Fibroblast of pulmonary artery (primary cell): ENCODE data around the gene KIAA1217.

Experiments used
- DNase-seq: peaks from one replicate; pipeline ENCODE4 v3.0.0-alpha.2; 2010; ENCODE audit warnings: low read depth
- H3K4me3 ChIP-seq: replicated peaks from 2 replicates; pipeline ENCODE4 v1.5.1; 2011; ENCODE audit warnings: low read depth, mild to moderate bottlenecking, control low read depth, low read length, moderate library complexity
- TF ChIP-seq, protein P1 (sequence below): IDR thresholded peaks from 2 replicates; pipeline ENCODE4 v1.5.1; 2011; ENCODE audit warnings: mild to moderate bottlenecking, control low read depth, low read length, inconsistent platforms; ENCODE audit errors: missing control alignments

Gene KIAA1217

DNA sequence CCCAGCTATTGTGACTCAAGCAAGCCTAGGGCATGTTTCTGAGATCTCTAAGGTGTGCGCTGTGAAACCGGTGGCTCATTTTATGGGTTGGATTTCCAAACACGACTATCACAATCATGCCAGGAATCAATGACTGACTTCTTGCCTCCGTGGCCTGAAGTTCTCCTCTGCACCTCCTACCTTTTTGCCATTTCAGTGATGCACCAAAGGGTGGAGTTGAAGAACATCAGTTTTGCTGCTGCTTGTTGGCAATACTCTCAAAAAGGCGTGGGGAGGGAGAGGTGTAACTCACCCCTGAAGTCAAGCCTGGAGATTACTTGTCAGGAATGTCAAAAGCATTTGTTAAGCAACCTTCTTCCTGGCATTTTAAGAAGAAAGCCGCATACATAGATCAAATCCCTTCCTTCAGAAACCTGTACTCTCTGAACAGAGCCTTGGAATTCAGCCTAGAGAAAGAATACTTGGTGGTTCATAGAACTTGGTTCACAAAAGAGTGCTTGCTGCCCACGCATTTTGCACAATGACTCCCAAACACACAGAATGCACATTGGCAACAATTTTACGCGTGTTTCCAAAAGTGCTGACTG lies 41.0 kb downstream of the KIAA1217 start:
- no peak overlapping the region for H3K4me3 ChIP-seq
- peak; percentile 88 for DNase-seq
- TF ChIP-seq, protein P1, sequence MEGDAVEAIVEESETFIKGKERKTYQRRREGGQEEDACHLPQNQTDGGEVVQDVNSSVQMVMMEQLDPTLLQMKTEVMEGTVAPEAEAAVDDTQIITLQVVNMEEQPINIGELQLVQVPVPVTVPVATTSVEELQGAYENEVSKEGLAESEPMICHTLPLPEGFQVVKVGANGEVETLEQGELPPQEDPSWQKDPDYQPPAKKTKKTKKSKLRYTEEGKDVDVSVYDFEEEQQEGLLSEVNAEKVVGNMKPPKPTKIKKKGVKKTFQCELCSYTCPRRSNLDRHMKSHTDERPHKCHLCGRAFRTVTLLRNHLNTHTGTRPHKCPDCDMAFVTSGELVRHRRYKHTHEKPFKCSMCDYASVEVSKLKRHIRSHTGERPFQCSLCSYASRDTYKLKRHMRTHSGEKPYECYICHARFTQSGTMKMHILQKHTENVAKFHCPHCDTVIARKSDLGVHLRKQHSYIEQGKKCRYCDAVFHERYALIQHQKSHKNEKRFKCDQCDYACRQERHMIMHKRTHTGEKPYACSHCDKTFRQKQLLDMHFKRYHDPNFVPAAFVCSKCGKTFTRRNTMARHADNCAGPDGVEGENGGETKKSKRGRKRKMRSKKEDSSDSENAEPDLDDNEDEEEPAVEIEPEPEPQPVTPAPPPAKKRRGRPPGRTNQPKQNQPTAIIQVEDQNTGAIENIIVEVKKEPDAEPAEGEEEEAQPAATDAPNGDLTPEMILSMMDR: no peak

GRCh38 chr10:24251547-24251946 lies 42.6 kb downstream of the KIAA1217 start:
- TF ChIP-seq, protein P1: no peak
- DNase-seq: no peak
- H3K4me3 ChIP-seq: no peak overlapping the region

DNA sequence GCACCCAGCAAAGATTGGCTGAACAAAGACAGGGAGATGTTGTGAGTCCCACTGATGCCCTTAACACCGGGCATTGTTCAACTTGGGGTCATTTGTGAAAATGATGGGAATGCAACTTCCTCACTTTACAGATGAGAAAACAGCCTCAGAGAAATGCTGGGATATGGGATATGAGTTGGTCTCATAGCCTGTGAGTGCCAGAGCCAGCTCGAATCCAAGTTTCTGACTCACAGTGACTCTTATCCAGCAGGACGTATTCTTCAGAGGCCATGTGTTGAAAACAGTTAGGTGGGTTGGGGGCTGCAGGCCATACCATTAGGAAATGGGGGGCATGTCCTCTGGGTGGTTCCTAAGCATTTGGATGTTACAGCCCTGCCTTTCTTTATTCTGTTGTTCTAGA lies 45.2 kb downstream of the KIAA1217 start:
- DNase-seq: peak; percentile 49
- no peak overlapping the region for H3K4me3 ChIP-seq
- TF ChIP-seq, protein P1: no peak

- TF ChIP-seq, protein P1: no peak
- no peak for DNase-seq
- no peak overlapping the region for H3K4me3 ChIP-seq
These were observed 46.4 kb downstream of the KIAA1217 start for GRCh38 chr10:24255115-24255880.

- TF ChIP-seq, protein P1: no peak
- DNase-seq: no peak
- no peak overlapping the region for H3K4me3 ChIP-seq
These were observed 47.0 kb downstream of the KIAA1217 start for GRCh38 chr10:24255881-24256311.

GRCh38 chr10:24256619-24257107 lies 47.7 kb downstream of the KIAA1217 start:
- TF ChIP-seq, protein P1: no peak
- no peak for DNase-seq
- H3K4me3 ChIP-seq: no peak overlapping the region
